Right lobe of liver (tissue), 6 donors: ENCODE measurements around the gene EPHB3. TPM values are rescaled to one million over a fixed set of nuclear protein-coding genes. Genes with fewer than 3 reads are reported as not detected.

ENCODE experiments used
- ATAC-seq, 4 donors: fragments of 200-7000 bp; cut with Tn5 transposase; one replicate each; pipeline ENCODE4 v1.9.1; 2020; ENCODE audit warnings: mild to moderate bottlenecking in 4 of 4, moderate library complexity in 4 of 4
- DNase-seq, 3 donors: peaks; one replicate each; pipeline ENCODE4 v3.0.0-alpha.2; 2020
- H3K27ac ChIP-seq, 3 donors: fragments of 200-600 bp; one replicate each; pipeline ENCODE4 v1.8.0; 2022
- H3K27me3 ChIP-seq, 2 donors: fragments of 200-600 bp; one replicate each; pipeline ENCODE4 v1.8.0; 2022
- H3K36me3 ChIP-seq, 4 donors: fragments of 200-600 bp; sonication (generic) in 1 of 4; one replicate each; pipeline versions ENCODE4 v1.5.1 to v1.8.0; 2017 to 2022; ENCODE audit warnings: control low read depth in 1 of 4
- H3K4me1 ChIP-seq, 4 donors: fragments of 200-600 bp; sonication (generic) in 1 of 4; one replicate each; pipeline versions ENCODE4 v1.5.1 to v1.8.0; 2017 to 2022; ENCODE audit warnings: control low read depth in 1 of 4
- H3K4me3 ChIP-seq, 3 donors: fragments of 200-600 bp; one replicate each; pipeline ENCODE4 v1.8.0; 2022
- H3K9me3 ChIP-seq, 4 donors: fragments of 200-600 bp; sonication (generic) in 1 of 4; one replicate each; pipeline versions ENCODE4 v1.5.1 to v1.8.0; 2017 to 2022; ENCODE audit warnings: control low read depth in 1 of 4
- POLR2A ChIP-seq: fragments of 450-650 bp; IDR thresholded peaks from one replicate; pipeline ENCODE4 v1.6.1; 2017; ENCODE audit warnings: antibody characterized with exemption, mild to moderate bottlenecking
- WGBS: methylation state at CpG from one replicate; pipeline ENCODE4 v1.1.6; 2018; ENCODE audit warnings: low coverage, low lambda C conversion rate; ENCODE audit not compliant: insufficient coverage; ENCODE audit errors: missing lambda C conversion rate; 5-methylcytosine and 5-hydroxymethylcytosine counted together
- intact Hi-C, 2 donors: fragments of 100-400 bp; cut with DNase I; formaldehyde crosslinking; loops; one replicate each; pipeline versions ENCODE4 v1.11.2 to v1.14.1; 2022
- total RNA-seq, 6 experiments: library from RNA; depleted of rRNA in 2 of 6; stranded (reverse); fragments of >200 nt in 2 of 6; fragmentation: NEBNext Ultra II Directional in 3 of 6; extraction: Animal tissue kit (Norgen Biotek cat#: 25700) in 3 of 6; gene quantifications; one replicate each; pipeline versions ENCODE4 v1.1.0 to v1.2.4, GENCODE V29; 2016 to 2023
- TF ChIP-seq, protein P1 (sequence below), 4 donors: fragments of 200-600 bp in 3 of 4; fragments of 450-650 bp in 1 of 4; IDR thresholded peaks; one replicate each; pipeline versions ENCODE4 v1.5.1 to v1.8.0; 2016 to 2022; ENCODE audit warnings: antibody characterized with exemption in 4 of 4, mild to moderate bottlenecking in 2 of 4
- donor health status: DM: no; HTN: yes; CAD: no.
- donor health status: DM: no; HTN: no; CAD: no.
- donor health status: DM: no; HTN: no; CAD: no.
- donor health status: DM: no; HTN: yes; CAD: no.
- donor health status: DM: no; HTN: yes; CAD: no.

The EPHB3 gene
- total RNA-seq, 6 experiments from 2014 or later = 0.12 to 0.71 (median 0.37) TPM

GRCh38 chr3:184543256-184543655 is 18.3 kb upstream of the EPHB3 start:
- Histone ChIP-seq H3K4me1 (peaks cover 0 to 4% (median 0%) of the 10 kb centered on the region in 4 donors), H3K9me3 (no peaks in the 10 kb centered on the region), H3K36me3 (no peaks in the 10 kb centered on the region), H3K4me3 (no peak overlapping the region), H3K27ac (no peak overlapping the region), H3K27me3 (no peaks in the 10 kb centered on the region)
- intact Hi-C loops = no loop called here
- TF ChIP-seq POLR2A = no peak
- TF ChIP-seq, protein P1, sequence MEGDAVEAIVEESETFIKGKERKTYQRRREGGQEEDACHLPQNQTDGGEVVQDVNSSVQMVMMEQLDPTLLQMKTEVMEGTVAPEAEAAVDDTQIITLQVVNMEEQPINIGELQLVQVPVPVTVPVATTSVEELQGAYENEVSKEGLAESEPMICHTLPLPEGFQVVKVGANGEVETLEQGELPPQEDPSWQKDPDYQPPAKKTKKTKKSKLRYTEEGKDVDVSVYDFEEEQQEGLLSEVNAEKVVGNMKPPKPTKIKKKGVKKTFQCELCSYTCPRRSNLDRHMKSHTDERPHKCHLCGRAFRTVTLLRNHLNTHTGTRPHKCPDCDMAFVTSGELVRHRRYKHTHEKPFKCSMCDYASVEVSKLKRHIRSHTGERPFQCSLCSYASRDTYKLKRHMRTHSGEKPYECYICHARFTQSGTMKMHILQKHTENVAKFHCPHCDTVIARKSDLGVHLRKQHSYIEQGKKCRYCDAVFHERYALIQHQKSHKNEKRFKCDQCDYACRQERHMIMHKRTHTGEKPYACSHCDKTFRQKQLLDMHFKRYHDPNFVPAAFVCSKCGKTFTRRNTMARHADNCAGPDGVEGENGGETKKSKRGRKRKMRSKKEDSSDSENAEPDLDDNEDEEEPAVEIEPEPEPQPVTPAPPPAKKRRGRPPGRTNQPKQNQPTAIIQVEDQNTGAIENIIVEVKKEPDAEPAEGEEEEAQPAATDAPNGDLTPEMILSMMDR (IDR thresholded peaks at IDR 0.05) = no peak
- DNase-seq = peak in 1 of 3 donors; percentile 29
- ATAC-seq = no peak
- WGBS = 51% methylated on average over 6 of the region's 6 CpGs

GRCh38 chr3:184543843-184544512 is 17.6 kb upstream of the EPHB3 start:
- no peaks in the 10 kb centered on the region for H3K9me3 ChIP-seq
- TF ChIP-seq, protein P1 (IDR thresholded peaks at IDR 0.05) = peak; percentile 84 to 91 (median 88)
- no peak for TF ChIP-seq POLR2A
- H3K27ac ChIP-seq = no peak overlapping the region
- no peaks in the 10 kb centered on the region for H3K36me3 ChIP-seq
- intact Hi-C loops = no loop called here
- 2% methylated on average over 11 of the region's 18 CpGs for WGBS
- ATAC-seq = peak; percentile 86 to 93 (median 90)
- no peak overlapping the region for H3K4me3 ChIP-seq
- peaks cover 0 to 4% (median 0%) of the 10 kb centered on the region in 4 donors for H3K4me1 ChIP-seq
- no peaks in the 10 kb centered on the region for H3K27me3 ChIP-seq
- peak in 2 of 3 donors; percentile 50 to 76 for DNase-seq

DNA sequence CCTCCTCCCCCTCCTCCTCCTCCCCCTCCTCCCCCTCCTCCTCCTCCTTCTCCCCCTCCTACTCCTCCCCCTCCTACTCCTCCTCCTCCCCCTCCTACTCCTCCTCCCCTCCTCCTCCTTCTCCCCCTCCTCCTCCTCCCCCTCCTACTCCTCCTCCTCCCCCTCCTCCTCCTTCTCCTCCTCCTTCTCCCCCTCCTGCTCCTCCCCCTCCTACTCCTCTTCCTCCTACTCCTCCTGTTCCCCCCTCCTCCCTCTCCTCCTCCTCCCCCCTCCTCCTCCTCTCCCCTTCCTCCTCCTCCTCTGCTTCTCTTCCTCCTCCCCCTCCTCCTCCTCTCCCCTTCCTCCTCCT is 17.1 kb upstream of the EPHB3 start:
- no peak overlapping the region for H3K4me3 ChIP-seq
- no peaks in the 10 kb centered on the region for H3K9me3 ChIP-seq
- ATAC-seq = no peak
- H3K27ac ChIP-seq = no peak overlapping the region
- peaks cover 0 to 4% (median 0%) of the 10 kb centered on the region in 4 donors for H3K4me1 ChIP-seq
- peak in 1 of 3 donors; percentile 5 for DNase-seq
- H3K27me3 ChIP-seq = no peaks in the 10 kb centered on the region
- no peaks in the 10 kb centered on the region for H3K36me3 ChIP-seq
- no peak for TF ChIP-seq POLR2A
- TF ChIP-seq, protein P1 (IDR thresholded peaks at IDR 0.05) = no peak
- intact Hi-C loops = no loop called here

DNA sequence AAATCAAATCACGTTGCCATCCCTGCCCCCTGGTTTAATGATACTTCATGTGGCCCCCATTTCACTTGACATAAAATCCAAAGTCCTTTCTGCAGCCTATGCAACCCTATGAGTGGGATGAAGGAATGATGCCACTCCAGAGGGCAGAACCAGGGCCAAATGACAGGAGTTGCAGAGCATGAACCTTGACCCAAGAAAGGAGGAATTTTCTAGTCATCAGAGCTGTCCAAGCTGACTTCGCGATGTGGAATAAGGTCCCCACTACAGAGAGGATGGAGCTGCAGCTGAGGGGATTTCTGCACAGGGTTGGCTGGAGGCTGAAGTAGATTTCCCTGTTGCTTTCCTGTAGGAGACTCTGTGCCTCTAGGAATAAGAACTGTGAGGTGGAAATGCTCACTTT is 15.8 kb upstream of the EPHB3 start:
- Histone ChIP-seq H3K4me3 (no peak overlapping the region), H3K4me1 (peaks cover 0 to 4% (median 0%) of the 10 kb centered on the region in 4 donors), H3K27me3 (no peaks in the 10 kb centered on the region), H3K9me3 (no peaks in the 10 kb centered on the region), H3K27ac (no peak overlapping the region), H3K36me3 (no peaks in the 10 kb centered on the region)
- ATAC-seq (no peak), DNase-seq (no peak)
- WGBS = 35% methylated on average over 2 of the region's 3 CpGs
- TF ChIP-seq, protein P1 (IDR thresholded peaks at IDR 0.05) = no peak
- no peak for TF ChIP-seq POLR2A
- intact Hi-C loops = no loop called here
